GM19035 (cell line): ENCODE data around the gene RAP1GAP.
"Not testable (repeated sequence)": the region's sequence is repeated elsewhere in the genome, so short reads cannot be mapped to it uniquely, and the experiment has no call there.

Experiments used
- ATAC-seq: cut with Tn5 transposase; IDR thresholded peaks from one replicate; pipeline ENCODE4 v1.9.1; 2021; ENCODE audit not compliant: unreplicated experiment

Gene RAP1GAP

GRCh38 chr1:21574466-21575151 is 94.5 kb downstream of the RAP1GAP start:
- no peak for ATAC-seq

DNA sequence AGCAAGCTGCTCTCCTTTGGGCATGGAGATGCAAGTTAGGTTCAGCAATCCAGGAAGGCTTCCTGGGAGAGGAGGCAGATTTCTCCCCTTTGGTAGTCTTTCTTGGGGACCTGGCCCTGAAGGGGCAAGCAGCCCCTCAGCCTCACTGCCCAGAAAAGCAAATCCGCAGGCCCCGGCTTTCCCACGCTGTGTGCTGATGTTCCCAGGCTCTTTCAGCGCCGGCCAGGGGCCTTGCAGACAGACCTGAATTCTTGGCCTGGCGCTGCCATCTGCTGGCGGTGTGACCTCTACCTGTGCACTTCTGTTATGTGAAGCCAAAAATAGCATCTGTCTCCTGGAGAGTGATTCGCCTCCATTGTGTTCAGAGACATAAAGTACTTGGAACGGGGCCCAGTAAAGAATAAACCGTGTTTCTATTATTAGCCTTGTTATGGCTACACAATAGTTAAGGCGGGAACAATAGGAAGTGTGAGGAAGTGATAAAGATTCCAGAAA is 95.1 kb downstream of the RAP1GAP start:
- ATAC-seq = no peak

DNA sequence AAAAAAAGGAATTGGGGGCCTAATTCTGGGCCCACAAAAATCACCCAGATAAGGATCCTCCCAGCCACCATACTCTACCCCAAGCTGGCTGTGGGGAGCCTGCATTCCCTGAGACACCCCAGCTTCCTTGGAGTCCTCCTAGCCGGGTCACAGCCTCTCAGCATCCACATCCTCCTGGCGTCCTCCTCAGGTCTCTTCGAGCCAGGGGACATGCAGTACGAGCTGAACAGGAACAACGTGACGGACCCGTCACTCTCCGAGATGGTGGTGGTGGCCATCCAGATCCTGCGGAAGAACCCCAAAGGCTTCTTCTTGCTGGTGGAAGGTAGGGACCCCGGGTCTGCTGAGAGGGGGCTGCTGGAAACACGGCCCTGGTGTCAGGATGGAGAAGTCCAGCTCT is 95.7 kb downstream of the RAP1GAP start:
- no peak for ATAC-seq

DNA sequence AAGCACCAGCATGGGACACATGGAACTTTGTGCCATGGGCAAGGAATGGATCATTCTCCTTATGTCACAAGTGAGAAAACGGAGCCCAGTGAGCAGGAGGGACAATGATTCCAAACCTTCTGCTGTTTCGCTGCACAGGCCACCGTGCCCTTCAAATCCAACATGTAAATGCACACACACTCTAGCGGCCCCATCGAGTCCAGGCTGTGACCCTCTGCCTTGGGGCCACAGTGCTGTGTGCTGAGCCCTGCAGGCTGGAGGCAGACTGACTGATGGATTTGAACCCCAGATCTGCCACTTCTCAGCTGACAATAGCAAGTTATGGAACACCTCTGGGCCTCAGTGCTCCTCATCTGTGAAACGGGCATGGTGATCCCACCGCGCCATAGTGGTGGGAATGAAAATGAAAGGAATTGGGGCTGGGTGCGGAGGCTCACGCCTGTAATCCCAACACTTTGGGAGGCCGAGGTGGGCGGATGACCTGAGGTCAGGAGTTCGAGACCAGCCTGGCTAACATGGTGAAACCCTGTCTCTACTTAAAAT is 96.4 kb downstream of the RAP1GAP start:
- no peak for ATAC-seq

GRCh38 chr1:21572221-21572620 is 96.9 kb downstream of the RAP1GAP start:
- no peak for ATAC-seq

DNA sequence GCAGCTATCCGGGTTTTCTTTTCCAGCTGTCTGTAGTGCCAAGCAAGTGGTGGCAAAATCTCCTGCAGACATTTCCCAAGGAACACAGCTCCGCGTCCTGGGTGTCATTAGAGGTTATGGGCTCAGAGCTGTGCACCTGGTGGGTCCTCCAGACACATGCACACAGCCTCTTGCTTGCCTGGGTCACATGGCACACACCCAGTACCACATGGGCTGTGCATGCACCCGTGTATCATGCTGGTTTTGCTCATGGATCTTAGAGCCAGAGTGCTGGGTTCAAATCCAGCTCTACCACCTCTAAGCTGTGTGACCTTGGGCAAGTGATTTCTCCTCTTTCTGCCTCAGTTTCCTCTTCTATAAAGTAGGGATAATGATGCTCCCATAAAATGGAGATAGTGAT is 98.3 kb downstream of the RAP1GAP start:
- ATAC-seq = no peak

DNA sequence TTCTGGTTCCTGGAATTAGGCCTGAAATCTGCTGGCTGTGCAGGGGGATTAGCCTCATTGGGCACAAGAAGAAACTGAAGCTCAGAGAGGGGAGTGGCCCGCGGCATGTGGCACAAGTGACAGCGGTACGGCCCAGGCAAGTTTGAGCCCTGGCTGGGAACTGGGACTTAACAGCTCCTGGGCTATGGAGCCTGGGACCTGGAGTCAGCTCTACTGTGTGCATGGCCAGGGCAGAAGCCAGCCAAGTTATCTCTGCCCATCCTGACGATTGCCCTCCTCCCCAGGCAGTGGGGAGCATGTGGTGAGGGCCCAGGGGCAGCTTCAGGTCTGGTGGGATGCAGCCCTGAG is 98.7 kb downstream of the RAP1GAP start:
- ATAC-seq = no peak

- no peak for ATAC-seq
These were observed 99.2 kb downstream of the RAP1GAP start for GRCh38 chr1:21569820-21570527.

- ATAC-seq = no peak
These were observed 100.3 kb downstream of the RAP1GAP start for GRCh38 chr1:21568809-21569385.

- no peak for ATAC-seq
These were observed 101.0 kb downstream of the RAP1GAP start for GRCh38 chr1:21568006-21568746.

GRCh38 chr1:21567241-21568005 is 101.7 kb downstream of the RAP1GAP start:
- no peak for ATAC-seq

- ATAC-seq = not testable (repeated sequence)
These were observed 102.8 kb downstream of the RAP1GAP start for GRCh38 chr1:21566361-21566760.

DNA sequence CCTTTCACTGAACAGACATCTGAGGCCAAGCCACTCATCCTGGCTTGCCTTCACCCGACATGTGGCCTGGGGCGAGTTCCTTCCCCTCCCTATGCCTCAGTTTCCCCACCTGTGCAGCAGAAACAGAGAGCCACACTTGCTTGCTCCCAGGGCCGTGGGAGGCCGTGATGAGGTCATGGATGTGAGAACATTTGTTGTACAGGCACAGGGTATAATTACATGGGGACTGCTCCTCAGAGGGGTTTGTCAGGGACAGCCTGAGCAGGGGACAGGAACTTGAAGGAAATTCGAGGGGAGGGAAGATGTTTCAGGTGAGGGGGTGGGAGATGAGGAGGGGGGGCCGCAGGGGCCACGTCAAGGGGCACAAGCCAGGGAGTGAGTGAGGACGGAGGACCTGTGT is 103.9 kb downstream of the RAP1GAP start:
- no peak for ATAC-seq

GRCh38 chr1:21564521-21565095 is 104.5 kb downstream of the RAP1GAP start:
- no peak for ATAC-seq

DNA sequence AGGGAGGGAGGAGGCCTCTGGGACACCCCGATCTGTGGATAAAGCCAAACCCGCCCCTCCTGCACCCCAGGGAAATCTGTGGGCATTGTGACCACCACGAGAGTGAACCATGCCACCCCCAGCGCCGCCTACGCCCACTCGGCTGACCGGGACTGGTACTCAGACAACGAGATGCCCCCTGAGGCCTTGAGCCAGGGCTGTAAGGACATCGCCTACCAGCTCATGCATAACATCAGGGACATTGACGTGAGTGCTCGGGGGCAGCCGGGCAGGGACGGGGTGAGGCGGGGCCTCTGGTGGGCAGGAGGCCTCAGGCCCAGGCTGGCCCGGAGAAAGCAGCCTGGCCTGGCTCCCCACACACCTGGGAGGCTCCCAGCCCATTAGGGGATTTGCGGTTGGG is 105.2 kb downstream of the RAP1GAP start:
- no peak for ATAC-seq

- no peak for ATAC-seq
These were observed 106.3 kb downstream of the RAP1GAP start for GRCh38 chr1:21562896-21563295.

- ATAC-seq = no peak
These were observed 108.1 kb downstream of the RAP1GAP start for GRCh38 chr1:21560916-21561638.

- no peak for ATAC-seq
These were observed 109.2 kb downstream of the RAP1GAP start for GRCh38 chr1:21559788-21560567.
